Measurements from ENCODE around the gene AMACR.

DNA sequence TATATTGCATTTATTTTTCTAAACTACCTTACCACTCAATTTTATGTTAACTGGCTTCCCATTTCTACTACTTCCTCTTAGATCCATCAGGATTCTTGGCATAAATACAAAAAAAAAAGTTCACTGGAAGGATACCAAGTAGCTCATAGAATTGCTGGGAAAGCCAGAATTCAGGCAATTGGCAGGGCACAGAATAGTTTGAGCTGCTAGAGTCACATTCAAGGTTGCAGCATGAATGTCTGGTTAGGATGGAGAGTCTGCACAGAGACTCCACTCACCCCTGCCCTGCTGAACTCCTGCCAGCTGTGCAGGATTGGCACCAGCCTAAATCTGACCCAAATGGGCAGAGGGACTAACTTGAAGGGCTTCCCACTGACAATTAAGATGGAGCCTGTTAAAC, 4.9 kb upstream of the AMACR start:
- no peak for TF ChIP-seq TAF1 (IDR thresholded peaks at IDR 0.05; ENCODE audit: low read depth, low read length)
- no peak for TF ChIP-seq USF2 (IDR thresholded peaks at IDR 0.05; ENCODE audit: low read length)
- no peak for TF ChIP-seq RBBP5 (IDR thresholded peaks at IDR 0.05; ENCODE audit: borderline replicate concordance, low read depth, low read length)
- TF ChIP-seq EP300 (IDR thresholded peaks at IDR 0.05; ENCODE audit: borderline replicate concordance in 1 of 2, low read depth in 2 of 2, low read length in 2 of 2), result no peak

Data from H1 (cell line).